ENCODE measurements around the gene IL31. TPM values are rescaled to one million over a fixed set of nuclear protein-coding genes. Genes with fewer than 3 reads are reported as not detected.

Gene IL31
- polyA plus RNA-seq, 2 of the 4 experiments (the other 2 are of a cell fraction): not detected

DNA sequence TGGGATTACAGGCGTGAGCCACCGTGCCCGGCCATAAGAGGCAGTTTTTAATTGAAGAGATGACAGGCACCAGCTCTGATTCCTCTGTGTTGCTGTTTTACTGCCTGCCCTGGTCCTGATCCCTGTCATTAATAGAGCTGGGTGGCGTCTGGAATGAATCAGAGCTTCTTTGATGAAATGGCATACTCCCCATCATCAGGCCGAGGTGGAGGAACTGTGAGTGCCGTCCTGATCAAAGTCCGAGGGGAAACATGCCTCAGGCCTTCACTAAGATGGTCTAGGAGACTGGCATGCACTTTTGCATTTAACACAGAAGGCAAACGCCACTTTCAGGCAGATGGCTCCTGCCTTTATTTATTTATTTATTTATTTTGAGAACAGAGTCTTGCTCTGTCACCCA is 34.1 kb downstream of the IL31 start:
- no peak overlapping the region for H3K4me2 ChIP-seq
- FAIRE-seq: no peak
- no peaks in the 10 kb centered on the region for H3K9me3 ChIP-seq
- 83% methylated on average over 8 of the region's 8 CpGs for WGBS (ENCODE audit: missing lambda C conversion rate)
- no peak for TF ChIP-seq RAD21 (conservative IDR thresholded peaks at IDR 0.05 in 1 of 2, IDR thresholded peaks at IDR 0.05 in 1 of 2)
- TF ChIP-seq RARB (CRISPR knock-in tag; IDR thresholded peaks at IDR 0.05): no peak
- TF ChIP-seq EHF (CRISPR knock-in tag; IDR thresholded peaks at IDR 0.05): no peak
- no peak for TF ChIP-seq NPAS2 (CRISPR knock-in tag; IDR thresholded peaks at IDR 0.05; ENCODE audit: borderline replicate concordance)
- no peak for TF ChIP-seq POLR2A (IDR thresholded peaks at IDR 0.05; ENCODE audit: low read length)
- TF ChIP-seq, protein P1, sequence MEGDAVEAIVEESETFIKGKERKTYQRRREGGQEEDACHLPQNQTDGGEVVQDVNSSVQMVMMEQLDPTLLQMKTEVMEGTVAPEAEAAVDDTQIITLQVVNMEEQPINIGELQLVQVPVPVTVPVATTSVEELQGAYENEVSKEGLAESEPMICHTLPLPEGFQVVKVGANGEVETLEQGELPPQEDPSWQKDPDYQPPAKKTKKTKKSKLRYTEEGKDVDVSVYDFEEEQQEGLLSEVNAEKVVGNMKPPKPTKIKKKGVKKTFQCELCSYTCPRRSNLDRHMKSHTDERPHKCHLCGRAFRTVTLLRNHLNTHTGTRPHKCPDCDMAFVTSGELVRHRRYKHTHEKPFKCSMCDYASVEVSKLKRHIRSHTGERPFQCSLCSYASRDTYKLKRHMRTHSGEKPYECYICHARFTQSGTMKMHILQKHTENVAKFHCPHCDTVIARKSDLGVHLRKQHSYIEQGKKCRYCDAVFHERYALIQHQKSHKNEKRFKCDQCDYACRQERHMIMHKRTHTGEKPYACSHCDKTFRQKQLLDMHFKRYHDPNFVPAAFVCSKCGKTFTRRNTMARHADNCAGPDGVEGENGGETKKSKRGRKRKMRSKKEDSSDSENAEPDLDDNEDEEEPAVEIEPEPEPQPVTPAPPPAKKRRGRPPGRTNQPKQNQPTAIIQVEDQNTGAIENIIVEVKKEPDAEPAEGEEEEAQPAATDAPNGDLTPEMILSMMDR (IDR thresholded peaks at IDR 0.05): no peak
- TF ChIP-seq CBX2 (IDR thresholded peaks at IDR 0.05; ENCODE audit: borderline replicate concordance, low read depth): no peak
- no peak for TF ChIP-seq JUNB (IDR thresholded peaks at IDR 0.05)
- no peak for TF ChIP-seq TFCP2L1 (CRISPR knock-in tag; IDR thresholded peaks at IDR 0.05)
- no peak for TF ChIP-seq ZFP36 (IDR thresholded peaks at IDR 0.05; ENCODE audit: borderline replicate concordance, partially characterized antibody)
- no peak for TF ChIP-seq MAFK (IDR thresholded peaks at IDR 0.05; ENCODE audit: partially characterized antibody)
- TF ChIP-seq, protein P2, sequence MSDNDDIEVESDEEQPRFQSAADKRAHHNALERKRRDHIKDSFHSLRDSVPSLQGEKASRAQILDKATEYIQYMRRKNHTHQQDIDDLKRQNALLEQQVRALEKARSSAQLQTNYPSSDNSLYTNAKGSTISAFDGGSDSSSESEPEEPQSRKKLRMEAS (IDR thresholded peaks at IDR 0.05): no peak
- TF ChIP-seq HOXB5 (CRISPR knock-in tag; IDR thresholded peaks at IDR 0.05): no peak
- no peak for TF ChIP-seq ZSCAN20 (CRISPR knock-in tag; IDR thresholded peaks at IDR 0.05)
- TF ChIP-seq FOSB (CRISPR knock-in tag; IDR thresholded peaks at IDR 0.05): no peak
- TF ChIP-seq, protein P3, sequence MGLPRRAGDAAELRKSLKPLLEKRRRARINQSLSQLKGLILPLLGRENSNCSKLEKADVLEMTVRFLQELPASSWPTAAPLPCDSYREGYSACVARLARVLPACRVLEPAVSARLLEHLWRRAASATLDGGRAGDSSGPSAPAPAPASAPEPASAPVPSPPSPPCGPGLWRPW (IDR thresholded peaks at IDR 0.05): no peak
- H3K4me3 ChIP-seq: no peak overlapping the region
- H3K4me1 ChIP-seq: no peaks in the 10 kb centered on the region
- ATAC-seq: no peak
- CTCF ChIA-PET: interaction anchor here (0.7 to 2.5 kb wide), 4 partner anchors 9 to 216 kb away, joined by 3 to 15 read pairs (median 4); no protein-coding TSS in a partner anchor
- POLR2A ChIA-PET: no interaction called here
- H3K27ac ChIP-seq: no peak overlapping the region
- no peak for DNase-seq (ENCODE audit: low read depth in 1 of 2, low spot score in 1 of 2)

DNA sequence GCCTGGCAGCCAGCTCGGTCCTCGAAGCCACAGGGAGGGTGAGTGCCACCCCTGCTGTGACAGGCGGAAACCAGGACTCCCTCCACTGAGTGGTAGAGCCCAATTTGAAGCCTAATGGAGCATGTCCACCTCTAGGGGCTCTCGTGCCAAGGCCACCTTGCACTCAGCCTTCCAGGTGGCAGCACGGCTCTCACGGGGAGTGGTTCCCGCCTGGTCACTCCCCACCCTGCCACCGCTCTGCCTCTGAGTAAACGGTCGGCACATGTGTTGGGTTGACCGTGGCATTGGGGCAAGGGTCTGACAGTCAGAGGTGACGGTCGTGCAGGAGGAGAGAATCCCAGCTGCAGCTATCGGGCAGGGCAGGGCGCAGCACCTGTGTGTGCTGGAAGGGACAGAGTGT is 34.8 kb downstream of the IL31 start:
- 93% methylated on average over 14 of the region's 15 CpGs for WGBS (ENCODE audit: missing lambda C conversion rate)

DNA sequence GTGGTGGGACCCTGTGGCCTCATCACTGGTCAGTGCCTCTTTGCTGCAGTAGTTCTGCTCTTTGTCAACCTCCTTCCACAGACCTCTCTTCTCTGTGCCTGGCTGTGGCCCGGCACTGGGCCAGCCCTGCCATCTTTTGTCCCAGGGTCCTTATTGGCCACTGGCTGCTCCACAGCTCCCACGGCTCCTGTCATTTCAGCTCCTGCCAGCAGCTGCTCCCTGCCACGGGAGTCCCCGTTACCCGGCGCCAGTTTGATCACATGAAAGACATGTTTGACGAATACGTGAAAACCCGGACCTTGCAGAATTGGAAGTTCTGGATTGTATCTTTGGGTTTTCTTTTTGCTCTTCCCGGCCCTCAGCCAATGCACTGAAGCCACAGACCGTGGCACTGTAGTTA is 35.4 kb downstream of the IL31 start:
- 95% methylated on average over 11 of the region's 11 CpGs for WGBS (ENCODE audit: missing lambda C conversion rate)
- no peaks in the 10 kb centered on the region for H3K4me1 ChIP-seq
- H3K4me3 ChIP-seq: no peak overlapping the region
- CTCF ChIA-PET: interaction anchor here (1.0 to 2.5 kb wide), 10 partner anchors 8 to 107 kb away, joined by 3 to 15 read pairs (median 6); no protein-coding TSS in a partner anchor
- H3K27ac ChIP-seq: no peak overlapping the region
- no peak for DNase-seq (ENCODE audit: low read depth in 1 of 2, low spot score in 1 of 2)
- TF ChIP-seq EP300 (IDR thresholded peaks at IDR 0.05) (no peak), ZNF302 (CRISPR knock-in tag; IDR thresholded peaks at IDR 0.05) (no peak), RFX5 (IDR thresholded peaks at IDR 0.05) (no peak), RNF2 (IDR thresholded peaks at IDR 0.05; ENCODE audit: borderline replicate concordance, low read depth) (no peak), CEBPB (IDR thresholded peaks at IDR 0.05) (no peak), JUNB (IDR thresholded peaks at IDR 0.05) (no peak), MAZ (IDR thresholded peaks at IDR 0.05; ENCODE audit: borderline replicate concordance, low read depth, low read length) (no peak), SMC3 (IDR thresholded peaks at IDR 0.05) (no peak), NPAS2 (CRISPR knock-in tag; IDR thresholded peaks at IDR 0.05; ENCODE audit: borderline replicate concordance) (no peak), MAFK (IDR thresholded peaks at IDR 0.05; ENCODE audit: partially characterized antibody) (no peak)
- TF ChIP-seq, protein P4, sequence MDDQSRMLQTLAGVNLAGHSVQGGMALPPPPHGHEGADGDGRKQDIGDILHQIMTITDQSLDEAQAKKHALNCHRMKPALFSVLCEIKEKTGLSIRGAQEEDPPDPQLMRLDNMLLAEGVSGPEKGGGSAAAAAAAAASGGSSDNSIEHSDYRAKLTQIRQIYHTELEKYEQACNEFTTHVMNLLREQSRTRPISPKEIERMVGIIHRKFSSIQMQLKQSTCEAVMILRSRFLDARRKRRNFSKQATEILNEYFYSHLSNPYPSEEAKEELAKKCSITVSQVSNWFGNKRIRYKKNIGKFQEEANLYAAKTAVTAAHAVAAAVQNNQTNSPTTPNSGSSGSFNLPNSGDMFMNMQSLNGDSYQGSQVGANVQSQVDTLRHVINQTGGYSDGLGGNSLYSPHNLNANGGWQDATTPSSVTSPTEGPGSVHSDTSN (IDR thresholded peaks at IDR 0.05): no peak
- TF ChIP-seq, protein P2 (IDR thresholded peaks at IDR 0.05): no peak
- no peaks in the 10 kb centered on the region for H3K9me3 ChIP-seq
- no peak for FAIRE-seq
- POLR2A ChIA-PET: no interaction called here
- H3K4me2 ChIP-seq: no peak overlapping the region
- ATAC-seq: 0 out of 6 replicates have a peak, but pooled peaks of 1 of the 2 experiments have one; percentile 6

More for the DNA sequence above, 34.8 kb downstream of the IL31 start:
- no peak for TF ChIP-seq RAD21 (conservative IDR thresholded peaks at IDR 0.05 in 1 of 2, IDR thresholded peaks at IDR 0.05 in 1 of 2)
- TF ChIP-seq MYC (IDR thresholded peaks at IDR 0.05; ENCODE audit: borderline replicate concordance, low read length): no peak
- no peak overlapping the region for H3K4me3 ChIP-seq
- H3K4me2 ChIP-seq: no peak overlapping the region
- FAIRE-seq (no peak), DNase-seq (ENCODE audit: low read depth in 1 of 2, low spot score in 1 of 2) (no peak), ATAC-seq (no peak)
- no peaks in the 10 kb centered on the region for H3K4me1 ChIP-seq
- no peaks in the 10 kb centered on the region for H3K9me3 ChIP-seq
- no peak overlapping the region for H3K27ac ChIP-seq
- POLR2A ChIA-PET: no interaction called here
- CTCF ChIA-PET: interaction anchor here (0.7 to 2.5 kb wide), 8 partner anchors 9 to 216 kb away, joined by 3 to 15 read pairs (median 6); no protein-coding TSS in a partner anchor
